Neural cell (in vitro differentiated cells): ENCODE measurements around the gene PABPN1L. TPM values are rescaled to one million over a fixed set of nuclear protein-coding genes. Genes with fewer than 3 reads are reported as not detected.

Experiments used
- H2AFZ ChIP-seq: fragments of 200-600, 300-800 bp; sonication (generic), shearing (Covaris generic); 2 replicates; pipeline ENCODE4 v1.6.0; 2014; ENCODE audit warnings: low read depth, mild to moderate bottlenecking, antibody characterized with exemption, low read length, moderate library complexity
- H3F3A ChIP-seq: fragments of 200-600 bp; shearing (Covaris generic); 2 replicates; pipeline ENCODE4 v1.6.1; 2016; ENCODE audit warnings: mild to moderate bottlenecking, moderate library complexity, mixed read lengths, antibody characterized with exemption, low read length; ENCODE audit not compliant: insufficient read depth, poor library complexity, severe bottlenecking
- H3K27ac ChIP-seq: fragments of 200-600, 300-800 bp; sonication (generic), shearing (Covaris generic); 2 replicates; pipeline ENCODE4 v1.5.1; 2014; ENCODE audit warnings: mild to moderate bottlenecking, low read length, moderate library complexity
- H3K27me3 ChIP-seq: fragments of 300-800, 200-600 bp; sonication (generic), shearing (Covaris generic); 2 replicates; pipeline ENCODE4 v1.6.0; 2014; ENCODE audit warnings: mild to moderate bottlenecking, low read depth, low read length, moderate library complexity; ENCODE audit not compliant: insufficient read depth
- H3K36me3 ChIP-seq: fragments of 300-800, 200-600 bp; sonication (generic), shearing (Covaris generic); 2 replicates; pipeline ENCODE4 v1.5.1; 2014; ENCODE audit warnings: mild to moderate bottlenecking, antibody characterized with exemption, low read length, moderate library complexity; ENCODE audit not compliant: insufficient read depth
- H3K4me2 ChIP-seq: fragments of 300-800, 200-600 bp; sonication (generic), shearing (Covaris generic); 2 replicates; pipeline ENCODE4 v1.6.0; 2014; ENCODE audit warnings: mild to moderate bottlenecking, low read length
- H3K4me3 ChIP-seq: fragments of 300-800, 200-600 bp; sonication (generic), shearing (Covaris generic); 2 replicates; pipeline ENCODE4 v1.5.1; 2014; ENCODE audit warnings: mild to moderate bottlenecking, low read length, moderate library complexity
- H3K79me2 ChIP-seq: fragments of 200-600 bp; shearing (Covaris generic); replicated peaks from 2 replicates; pipeline ENCODE4 v1.6.0; 2014; ENCODE audit warnings: mild to moderate bottlenecking, low read length, moderate library complexity; ENCODE audit not compliant: insufficient read depth
- H3K9ac ChIP-seq: fragments of 300-800, 200-600 bp; sonication (generic), shearing (Covaris generic); 2 replicates; pipeline ENCODE4 v1.6.1; 2016; ENCODE audit warnings: mild to moderate bottlenecking, low read length, mixed read lengths
- H3K9me2 ChIP-seq: fragments of 200-600 bp; shearing (Covaris generic); 2 replicates; pipeline ENCODE4 v1.6.1; 2016; ENCODE audit warnings: mild to moderate bottlenecking, low read length, mixed read lengths; ENCODE audit not compliant: insufficient read depth
- H3K9me3 ChIP-seq: fragments of 200-600, 300-800 bp; sonication (generic), shearing (Covaris generic); 2 replicates; pipeline ENCODE4 v1.6.1; 2016; ENCODE audit warnings: mild to moderate bottlenecking, mixed run types, low read length, moderate library complexity, mixed read lengths
- H4K20me1 ChIP-seq: fragments of 200-600 bp; shearing (Covaris generic); 2 replicates; pipeline ENCODE4 v1.6.1; 2016; ENCODE audit warnings: mild to moderate bottlenecking, mixed run types; ENCODE audit not compliant: insufficient read depth
- EP300 ChIP-seq: fragments of 450-650 bp; conservative IDR thresholded peaks from 2 replicates; pipeline ENCODE4 v1.6.1; 2014; ENCODE audit warnings: antibody characterized with exemption, mild to moderate bottlenecking, moderate library complexity; ENCODE audit not compliant: poor library complexity, severe bottlenecking
- EZH2 ChIP-seq: fragments of 200-600, 300-800 bp; shearing (Covaris generic), sonication (generic); IDR thresholded peaks from 2 replicates; pipeline ENCODE4 v1.6.1; 2014; ENCODE audit warnings: antibody characterized with exemption, low read length, borderline replicate concordance, mild to moderate bottlenecking; ENCODE audit not compliant: insufficient read depth, poor library complexity, severe bottlenecking
- MXI1 ChIP-seq: fragments of 450-650 bp; conservative IDR thresholded peaks from 2 replicates; pipeline ENCODE4 v1.6.1; 2014; ENCODE audit warnings: antibody characterized with exemption, mild to moderate bottlenecking; ENCODE audit not compliant: poor library complexity, severe bottlenecking
- POLR2AphosphoS5 ChIP-seq: IDR thresholded peaks from 2 replicates; pipeline ENCODE4 v1.6.1; 2012
- RAD21 ChIP-seq: fragments of 450-650 bp; conservative IDR thresholded peaks from 2 replicates; pipeline ENCODE4 v1.6.1; 2014; ENCODE audit warnings: antibody characterized with exemption, mild to moderate bottlenecking, moderate library complexity
- SMC3 ChIP-seq: fragments of 450-650 bp; conservative IDR thresholded peaks from 2 replicates; pipeline ENCODE4 v1.6.1; 2014; ENCODE audit warnings: antibody characterized with exemption, mild to moderate bottlenecking, moderate library complexity; ENCODE audit not compliant: poor library complexity
- TAF1 ChIP-seq: IDR thresholded peaks from 2 replicates; pipeline ENCODE4 v1.6.1; 2012; ENCODE audit warnings: low read depth
- polyA plus RNA-seq: library from polyadenylated mRNA; depleted of rRNA; stranded (reverse); fragments of >200 nt; gene quantifications from 2 replicates; pipeline ENCODE4 v1.2.3, GENCODE V29; 2014
- TF ChIP-seq, protein P1 (sequence below): fragments of 450-650 bp; IDR thresholded peaks from 2 replicates; pipeline ENCODE4 v1.5.1; 2014; ENCODE audit warnings: antibody characterized with exemption, mild to moderate bottlenecking, moderate library complexity; ENCODE audit not compliant: poor library complexity, severe bottlenecking
- TF ChIP-seq, protein P2 (sequence below): IDR thresholded peaks from 2 replicates; pipeline ENCODE4 v1.6.1; 2012; ENCODE audit warnings: borderline replicate concordance

The PABPN1L gene
- polyA plus RNA-seq, 1 donor from 2014 or later: 0.20 TPM

DNA sequence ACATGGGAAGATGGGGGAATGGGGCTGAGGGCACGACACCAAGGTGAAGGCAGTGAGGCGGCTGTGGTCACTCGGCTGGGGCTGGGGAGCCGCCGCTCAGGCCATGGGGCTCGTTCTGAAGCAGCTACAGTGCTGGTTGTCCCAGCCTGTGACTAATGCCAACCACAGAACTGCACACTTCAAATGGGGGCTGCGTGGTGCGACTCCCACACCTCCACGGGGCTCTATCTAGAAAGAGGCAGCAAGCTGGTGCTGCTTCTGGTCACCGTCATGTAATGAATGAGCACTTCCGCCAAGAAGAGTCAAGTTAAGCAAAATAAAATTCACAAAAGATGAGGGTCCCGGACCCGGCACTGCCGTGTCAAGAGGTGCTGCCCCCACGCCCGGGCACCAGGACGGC lies 29.7 kb downstream of the PABPN1L start:
- Histone ChIP-seq H3F3A (no peaks in the 10 kb centered on the region), H4K20me1 (no peaks in the 10 kb centered on the region), H3K79me2 (no peaks in the 10 kb centered on the region), H3K27ac (no peak overlapping the region), H3K36me3 (no peaks in the 10 kb centered on the region), H3K4me3 (no peak overlapping the region), H3K27me3 (no peaks in the 10 kb centered on the region), H3K4me2 (no peak overlapping the region), H2AFZ (no peak overlapping the region), H3K9me3 (no peaks in the 10 kb centered on the region), H3K9ac (no peak overlapping the region), H3K9me2 (no peaks in the 10 kb centered on the region)
- TF ChIP-seq POLR2AphosphoS5 (no peak), EP300 (no peak), RAD21 (no peak), SMC3 (no peak), EZH2 (no peak), TAF1 (no peak), MXI1 (no peak)
- TF ChIP-seq, protein P1, sequence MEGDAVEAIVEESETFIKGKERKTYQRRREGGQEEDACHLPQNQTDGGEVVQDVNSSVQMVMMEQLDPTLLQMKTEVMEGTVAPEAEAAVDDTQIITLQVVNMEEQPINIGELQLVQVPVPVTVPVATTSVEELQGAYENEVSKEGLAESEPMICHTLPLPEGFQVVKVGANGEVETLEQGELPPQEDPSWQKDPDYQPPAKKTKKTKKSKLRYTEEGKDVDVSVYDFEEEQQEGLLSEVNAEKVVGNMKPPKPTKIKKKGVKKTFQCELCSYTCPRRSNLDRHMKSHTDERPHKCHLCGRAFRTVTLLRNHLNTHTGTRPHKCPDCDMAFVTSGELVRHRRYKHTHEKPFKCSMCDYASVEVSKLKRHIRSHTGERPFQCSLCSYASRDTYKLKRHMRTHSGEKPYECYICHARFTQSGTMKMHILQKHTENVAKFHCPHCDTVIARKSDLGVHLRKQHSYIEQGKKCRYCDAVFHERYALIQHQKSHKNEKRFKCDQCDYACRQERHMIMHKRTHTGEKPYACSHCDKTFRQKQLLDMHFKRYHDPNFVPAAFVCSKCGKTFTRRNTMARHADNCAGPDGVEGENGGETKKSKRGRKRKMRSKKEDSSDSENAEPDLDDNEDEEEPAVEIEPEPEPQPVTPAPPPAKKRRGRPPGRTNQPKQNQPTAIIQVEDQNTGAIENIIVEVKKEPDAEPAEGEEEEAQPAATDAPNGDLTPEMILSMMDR: no peak
- TF ChIP-seq, protein P2, sequence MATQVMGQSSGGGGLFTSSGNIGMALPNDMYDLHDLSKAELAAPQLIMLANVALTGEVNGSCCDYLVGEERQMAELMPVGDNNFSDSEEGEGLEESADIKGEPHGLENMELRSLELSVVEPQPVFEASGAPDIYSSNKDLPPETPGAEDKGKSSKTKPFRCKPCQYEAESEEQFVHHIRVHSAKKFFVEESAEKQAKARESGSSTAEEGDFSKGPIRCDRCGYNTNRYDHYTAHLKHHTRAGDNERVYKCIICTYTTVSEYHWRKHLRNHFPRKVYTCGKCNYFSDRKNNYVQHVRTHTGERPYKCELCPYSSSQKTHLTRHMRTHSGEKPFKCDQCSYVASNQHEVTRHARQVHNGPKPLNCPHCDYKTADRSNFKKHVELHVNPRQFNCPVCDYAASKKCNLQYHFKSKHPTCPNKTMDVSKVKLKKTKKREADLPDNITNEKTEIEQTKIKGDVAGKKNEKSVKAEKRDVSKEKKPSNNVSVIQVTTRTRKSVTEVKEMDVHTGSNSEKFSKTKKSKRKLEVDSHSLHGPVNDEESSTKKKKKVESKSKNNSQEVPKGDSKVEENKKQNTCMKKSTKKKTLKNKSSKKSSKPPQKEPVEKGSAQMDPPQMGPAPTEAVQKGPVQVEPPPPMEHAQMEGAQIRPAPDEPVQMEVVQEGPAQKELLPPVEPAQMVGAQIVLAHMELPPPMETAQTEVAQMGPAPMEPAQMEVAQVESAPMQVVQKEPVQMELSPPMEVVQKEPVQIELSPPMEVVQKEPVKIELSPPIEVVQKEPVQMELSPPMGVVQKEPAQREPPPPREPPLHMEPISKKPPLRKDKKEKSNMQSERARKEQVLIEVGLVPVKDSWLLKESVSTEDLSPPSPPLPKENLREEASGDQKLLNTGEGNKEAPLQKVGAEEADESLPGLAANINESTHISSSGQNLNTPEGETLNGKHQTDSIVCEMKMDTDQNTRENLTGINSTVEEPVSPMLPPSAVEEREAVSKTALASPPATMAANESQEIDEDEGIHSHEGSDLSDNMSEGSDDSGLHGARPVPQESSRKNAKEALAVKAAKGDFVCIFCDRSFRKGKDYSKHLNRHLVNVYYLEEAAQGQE: no peak

DNA sequence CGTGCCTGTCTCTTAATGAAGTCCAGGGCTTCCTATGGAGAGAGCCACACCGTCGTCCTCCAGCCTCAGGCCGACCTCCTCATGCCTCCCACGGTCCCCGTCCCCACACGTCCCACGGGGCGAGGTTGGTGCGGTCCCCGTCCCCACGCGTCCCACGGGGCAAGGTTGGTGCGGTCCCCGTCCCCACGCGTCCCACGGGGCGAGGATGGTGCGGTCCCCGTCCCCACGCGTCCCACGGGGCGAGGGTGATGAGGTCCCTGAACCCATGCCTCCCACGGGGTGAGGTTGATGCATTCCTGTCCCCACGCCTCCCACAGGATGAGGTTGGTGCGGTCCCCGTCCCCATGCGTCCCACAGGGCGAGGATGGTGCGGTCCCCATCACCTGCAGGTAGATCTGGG lies 30.6 kb downstream of the PABPN1L start:
- Histone ChIP-seq H3K4me2 (no peak overlapping the region), H3K79me2 (no peaks in the 10 kb centered on the region), H3K9me2 (no peaks in the 10 kb centered on the region), H3K36me3 (no peaks in the 10 kb centered on the region), H4K20me1 (no peaks in the 10 kb centered on the region), H3K27ac (no peak overlapping the region), H3K9ac (no peak overlapping the region), H2AFZ (no peak overlapping the region), H3K27me3 (no peaks in the 10 kb centered on the region), H3F3A (no peaks in the 10 kb centered on the region), H3K9me3 (no peaks in the 10 kb centered on the region), H3K4me3 (no peak overlapping the region)
- TF ChIP-seq, protein P2: no peak
- TF ChIP-seq RAD21: no peak
- TF ChIP-seq SMC3: no peak
